Heart right ventricle (tissue), 16 donors: ENCODE measurements around the gene EDAR. TPM values are rescaled to one million over a fixed set of nuclear protein-coding genes. Genes with fewer than 3 reads are reported as not detected.

ENCODE experiments used
- ATAC-seq, 8 donors: fragments of 200-7000 bp; cut with Tn5 transposase; one replicate each; pipeline ENCODE4 v1.9.1; 2020; ENCODE audit warnings: mild to moderate bottlenecking in 8 of 8, moderate library complexity in 8 of 8, moderate number of reproducible peaks in 1 of 8
- DNase-seq, 2 donors: peaks; one replicate each; pipeline ENCODE4 v3.0.0-alpha.2; 2020
- H3K27ac ChIP-seq, 10 donors: fragments of 200-600 bp; sonication (generic) in 2 of 10; one replicate each; pipeline versions ENCODE4 v1.5.0 to v1.8.0; 2020 to 2022; ENCODE audit warnings: mild to moderate bottlenecking in 3 of 10
- H3K27me3 ChIP-seq, 7 donors: fragments of 200-600 bp; one replicate each; pipeline ENCODE4 v1.8.0; 2021 to 2022; ENCODE audit warnings: mild to moderate bottlenecking in 2 of 7
- H3K36me3 ChIP-seq, 9 donors: fragments of 200-600 bp; sonication (generic) in 1 of 9; one replicate each; pipeline versions ENCODE4 v1.5.0 to v1.8.0; 2020 to 2022; ENCODE audit warnings: mild to moderate bottlenecking in 2 of 9
- H3K4me1 ChIP-seq, 9 donors: fragments of 200-600 bp; sonication (generic) in 1 of 9; one replicate each; pipeline versions ENCODE4 v1.5.0 to v1.8.0; 2020 to 2022; ENCODE audit warnings: mild to moderate bottlenecking in 4 of 9
- H3K4me3 ChIP-seq, 10 donors: fragments of 200-600 bp; sonication (generic) in 2 of 10; one replicate each; pipeline versions ENCODE4 v1.5.0 to v1.8.0; 2020 to 2022; ENCODE audit warnings: mild to moderate bottlenecking in 7 of 10, moderate library complexity in 2 of 10
- H3K9me3 ChIP-seq, 11 donors: fragments of 200-600 bp in 10 of 11; sonication (generic) in 2 of 11; one replicate each; pipeline versions ENCODE4 v1.5.0 to v1.8.0; 2013 to 2022; ENCODE audit warnings: mild to moderate bottlenecking in 2 of 11, control low read depth in 1 of 11, moderate library complexity in 1 of 11
- WGBS, 2 donors: extraction: QIAGEN DNeasy Blood & Tissue Kit; methylation state at CpG; one replicate each; pipeline ENCODE4 v1.1.7; 2013; ENCODE audit warnings: inconsistent platforms in 1 of 2; 5-methylcytosine and 5-hydroxymethylcytosine counted together
- intact Hi-C, 10 donors: fragments of 100-400 bp; cut with DNase I; formaldehyde crosslinking; loops; one replicate each; pipeline versions ENCODE4 v1.11.1 to v1.14.2; 2022
- polyA plus RNA-seq, 2 donors: library from polyadenylated mRNA; stranded (reverse); fragments of 200-250 nt; gene quantifications; one replicate each; pipeline ENCODE4 v1.2.3, GENCODE V29; 2013
- total RNA-seq, 10 donors: library from RNA; stranded (reverse); fragmentation: NEBNext Ultra II Directional in 3 of 10; extraction: Animal tissue kit (Norgen Biotek cat#: 25700) in 3 of 10; gene quantifications; one replicate each; pipeline versions ENCODE4 v1.2.1 to v1.2.4, GENCODE V29; 2021 to 2023
- TF ChIP-seq, protein P1 (sequence below), 9 donors: fragments of 200-600 bp; sonication (generic) in 2 of 9; IDR thresholded peaks; one replicate each; pipeline versions ENCODE4 v1.5.0 to v1.8.0; 2021 to 2022; ENCODE audit warnings: antibody characterized with exemption in 9 of 9, mild to moderate bottlenecking in 5 of 9, moderate library complexity in 1 of 9
- donor health status: Arrhythmogenic right ventricular cardiomyopathy.
- donor health status: ischemic (EF 13 %, LVEDD 7.1; RV severe dilation, severe dysfunction).
- donor health status: healthy with polysubstance abuse.
- donor health status: DM: no; HTN: yes; CAD: no.
- donor health status: DM: no; HTN: no; CAD: no.
- donor health status: ischemic (EF 25% LVEDD 6.9; RV normal size, moderate dysfunction).
- donor health status: ischemic (EF 25% LVEDD 5.7; RV mildly dilated, moderate dysfunction).
- donor health status: healthy.
- donor health status: DM: yes; HTN: yes; CAD: no.
- donor health status: Ischemic cardiomyopathy.
- donor health status: ischemic (EF 35%, LVEDD 5.7; RV mildly dilated, moderate dysfunction).
- donor health status: nonischemic (EF 11% LVEDD 7.7; RV severe dilation, severe dysfunction).
- donor health status: DM: yes; HTN: yes; CAD: no.
- donor health status: PGD.
- donor health status: ischemic (EF 29% LVEDD 5.4; RV normal size, mild dysfunction).
- donor health status: nonischemic (EF 23%, LVEDD 6.1; RV moderate dilation, normal function).

Gene EDAR
- total and polyA plus RNA-seq, 12 donors = 0.07 to 0.34 TPM; not detected in 10

DNA sequence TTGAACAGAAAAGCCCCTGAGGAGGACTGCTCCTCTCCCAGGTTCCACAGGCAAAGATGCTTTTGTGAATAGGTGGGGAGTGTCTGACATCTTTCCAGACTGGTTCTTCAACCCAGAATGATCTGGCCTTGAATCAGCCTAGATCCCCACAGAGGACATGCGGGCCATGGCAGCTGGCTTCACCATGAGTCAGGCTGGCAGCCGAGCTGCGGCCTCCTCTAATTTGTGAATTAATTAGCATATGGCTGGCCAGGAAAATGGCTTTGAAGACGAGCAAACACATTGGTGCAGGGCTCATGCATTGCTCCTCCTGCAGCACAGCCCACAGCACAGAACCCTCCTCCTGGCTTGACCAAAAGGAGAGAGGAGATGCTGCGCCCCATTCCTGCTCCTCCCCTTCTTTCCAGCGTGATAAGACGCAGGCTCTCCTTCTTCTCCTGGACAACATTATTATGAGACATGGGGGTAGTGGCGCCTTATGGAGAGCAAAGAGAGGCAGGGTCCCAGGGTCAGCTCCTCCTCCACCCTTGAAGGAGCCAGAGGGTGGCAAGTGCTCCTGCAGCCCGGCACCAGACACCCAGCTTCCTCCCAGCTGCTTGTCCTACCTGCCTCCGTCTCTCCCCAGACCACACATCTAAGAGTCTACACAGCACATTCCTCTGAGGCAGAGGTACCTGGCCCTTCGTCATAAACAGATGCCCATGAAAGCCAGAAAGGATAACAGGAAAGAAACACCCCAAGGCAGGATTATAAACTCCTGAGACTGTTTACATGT is 66.7 kb downstream of the EDAR start:
- DNase-seq (no peak), ATAC-seq (no peak)
- Histone ChIP-seq H3K36me3 (no peaks in the 10 kb centered on the region), H3K9me3 (no peaks in the 10 kb centered on the region), H3K4me3 (no peak overlapping the region), H3K4me1 (peaks cover 0 to 5% (median 0%) of the 10 kb centered on the region in 9 donors), H3K27me3 (peaks cover 0 to 8% (median 0%) of the 10 kb centered on the region in 7 donors), H3K27ac (no peak overlapping the region)
- WGBS, 2 donors = 64 to 73% methylated on average over 11 of the region's 11 CpGs
- TF ChIP-seq, protein P1, sequence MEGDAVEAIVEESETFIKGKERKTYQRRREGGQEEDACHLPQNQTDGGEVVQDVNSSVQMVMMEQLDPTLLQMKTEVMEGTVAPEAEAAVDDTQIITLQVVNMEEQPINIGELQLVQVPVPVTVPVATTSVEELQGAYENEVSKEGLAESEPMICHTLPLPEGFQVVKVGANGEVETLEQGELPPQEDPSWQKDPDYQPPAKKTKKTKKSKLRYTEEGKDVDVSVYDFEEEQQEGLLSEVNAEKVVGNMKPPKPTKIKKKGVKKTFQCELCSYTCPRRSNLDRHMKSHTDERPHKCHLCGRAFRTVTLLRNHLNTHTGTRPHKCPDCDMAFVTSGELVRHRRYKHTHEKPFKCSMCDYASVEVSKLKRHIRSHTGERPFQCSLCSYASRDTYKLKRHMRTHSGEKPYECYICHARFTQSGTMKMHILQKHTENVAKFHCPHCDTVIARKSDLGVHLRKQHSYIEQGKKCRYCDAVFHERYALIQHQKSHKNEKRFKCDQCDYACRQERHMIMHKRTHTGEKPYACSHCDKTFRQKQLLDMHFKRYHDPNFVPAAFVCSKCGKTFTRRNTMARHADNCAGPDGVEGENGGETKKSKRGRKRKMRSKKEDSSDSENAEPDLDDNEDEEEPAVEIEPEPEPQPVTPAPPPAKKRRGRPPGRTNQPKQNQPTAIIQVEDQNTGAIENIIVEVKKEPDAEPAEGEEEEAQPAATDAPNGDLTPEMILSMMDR (IDR thresholded peaks at IDR 0.05) = no peak
- intact Hi-C loops = loop anchor here in 1 of 10 donors (10.0 kb wide), 1 partner anchor 582 kb away; no protein-coding TSS in a partner anchor

DNA sequence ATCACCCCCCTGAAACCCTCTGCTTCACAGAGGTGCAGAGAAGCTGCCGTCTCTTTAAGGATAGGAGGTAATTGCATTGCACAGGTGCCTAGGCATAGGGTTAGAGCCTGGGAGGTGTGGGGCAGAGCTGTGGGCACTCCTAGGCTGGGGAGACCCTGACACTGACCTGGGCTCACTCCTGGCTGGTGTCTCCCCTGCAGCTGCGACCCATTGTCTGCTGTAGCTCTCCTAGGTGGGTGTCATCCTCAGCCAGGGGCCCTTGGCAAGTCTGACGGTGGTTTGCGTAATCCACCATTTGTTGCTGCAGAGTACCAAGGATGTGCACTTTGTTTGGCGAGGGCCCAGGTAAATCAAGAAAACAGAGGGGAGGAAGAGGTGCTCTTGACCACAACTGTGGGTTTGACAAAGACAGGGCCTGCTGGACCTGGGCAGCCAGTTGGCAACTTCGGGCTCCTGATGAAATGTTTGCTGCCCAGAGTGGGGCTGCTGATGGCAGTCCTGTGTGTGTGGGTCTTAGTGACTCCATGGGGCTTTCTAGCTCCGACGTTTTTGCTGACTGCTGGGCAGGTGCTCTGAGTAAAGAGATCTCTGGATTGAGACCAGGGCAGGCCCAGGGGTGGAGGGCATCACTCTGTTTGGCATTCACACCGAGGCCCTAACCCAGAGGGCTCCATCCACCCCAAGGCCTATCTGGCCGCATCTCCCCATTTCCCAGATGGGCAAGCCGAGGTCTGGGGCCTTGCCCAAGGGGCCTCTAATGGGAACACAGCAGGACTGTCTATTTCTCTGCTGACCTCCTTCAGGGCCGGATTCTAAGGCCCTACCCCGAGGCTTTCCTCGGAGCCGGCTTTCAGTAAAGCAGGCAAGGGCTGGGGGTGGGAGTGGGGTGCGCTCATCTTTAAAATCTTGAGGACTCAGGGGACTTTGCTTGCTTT is 67.7 kb downstream of the EDAR start:
- ATAC-seq (no peak), DNase-seq (no peak)
- Histone ChIP-seq H3K27ac (no peak overlapping the region), H3K27me3 (peaks cover 0 to 8% (median 0%) of the 10 kb centered on the region in 7 donors), H3K36me3 (no peaks in the 10 kb centered on the region), H3K4me3 (no peak overlapping the region), H3K4me1 (peaks cover 0 to 5% (median 0%) of the 10 kb centered on the region in 9 donors), H3K9me3 (no peaks in the 10 kb centered on the region)
- 80 to 91% methylated on average over 16 of the region's 16 CpGs for WGBS, 2 donors
- intact Hi-C loops = loop anchor here in 1 of 10 donors (10.0 kb wide), 1 partner anchor 583 kb away; no protein-coding TSS in a partner anchor
- TF ChIP-seq, protein P1 (IDR thresholded peaks at IDR 0.05) = no peak

DNA sequence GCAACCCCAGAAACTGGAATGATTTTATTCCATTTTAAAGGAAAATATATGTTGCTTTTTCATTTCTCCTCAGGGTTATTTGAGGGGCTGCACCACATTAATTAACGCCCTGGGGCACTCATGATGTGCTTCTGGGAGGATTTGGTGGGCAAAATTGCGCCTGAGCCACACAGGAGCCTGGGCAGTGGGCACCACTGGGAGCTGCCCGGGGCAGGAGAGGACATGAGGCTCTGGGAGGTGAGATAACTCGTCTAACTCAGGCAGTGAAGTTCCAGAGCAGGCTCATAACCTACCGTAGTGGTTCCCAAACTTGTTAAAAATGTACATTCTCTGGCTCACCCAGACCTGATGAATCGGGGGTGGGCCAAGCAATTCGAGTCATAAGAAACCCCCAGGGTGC is 68.3 kb downstream of the EDAR start:
- 67 to 77% methylated on average over 7 of the region's 7 CpGs for WGBS, 2 donors
- H3K27me3 ChIP-seq = peaks cover 0 to 8% (median 0%) of the 10 kb centered on the region in 7 donors
- H3K9me3 ChIP-seq = no peaks in the 10 kb centered on the region
- no peak overlapping the region for H3K27ac ChIP-seq
- TF ChIP-seq, protein P1 (IDR thresholded peaks at IDR 0.05) = no peak
- intact Hi-C loops = loop anchor here in 1 of 10 donors (10.0 kb wide), 1 partner anchor 584 kb away; no protein-coding TSS in a partner anchor
- no peak for ATAC-seq
- H3K36me3 ChIP-seq = no peaks in the 10 kb centered on the region
- DNase-seq = no peak
- H3K4me3 ChIP-seq = no peak overlapping the region
- no peaks in the 10 kb centered on the region for H3K4me1 ChIP-seq
